GM19351 (cell line): ENCODE results near the gene PLA2G2C.

Experiments used
- ATAC-seq: cut with Tn5 transposase; IDR thresholded peaks from one replicate; pipeline ENCODE4 v1.9.1; 2021; ENCODE audit warnings: mild to moderate bottlenecking, moderate library complexity; ENCODE audit not compliant: unreplicated experiment

The PLA2G2C gene

GRCh38 chr1:20158358-20159070 is 27.8 kb downstream of the PLA2G2C start:
- no peak for ATAC-seq

GRCh38 chr1:20154301-20154831 is 32.0 kb downstream of the PLA2G2C start:
- ATAC-seq, result no peak

- ATAC-seq, result no peak
Measured at GRCh38 chr1:20153000-20153418, 33.3 kb downstream of the PLA2G2C start.

- no peak for ATAC-seq
Measured at GRCh38 chr1:20152599-20152930, 33.8 kb downstream of the PLA2G2C start.

GRCh38 chr1:20151906-20152598 is 34.3 kb downstream of the PLA2G2C start:
- peak; percentile 63 for ATAC-seq

GRCh38 chr1:20150969-20151368 is 35.3 kb downstream of the PLA2G2C start:
- ATAC-seq, result no peak

GRCh38 chr1:20150326-20150705 is 36.0 kb downstream of the PLA2G2C start:
- no peak for ATAC-seq

GRCh38 chr1:20149601-20150325 is 36.6 kb downstream of the PLA2G2C start:
- no peak for ATAC-seq

- ATAC-seq, result no peak
Measured at GRCh38 chr1:20148571-20149500, 37.5 kb downstream of the PLA2G2C start.

GRCh38 chr1:20147846-20148570 is 38.3 kb downstream of the PLA2G2C start:
- no peak for ATAC-seq

GRCh38 chr1:20143734-20144565 is 42.4 kb downstream of the PLA2G2C start:
- ATAC-seq, result no peak

- ATAC-seq, result no peak
Measured at GRCh38 chr1:20143318-20143717, 43.0 kb downstream of the PLA2G2C start.

- no peak for ATAC-seq
Measured at GRCh38 chr1:20142001-20142710, 44.2 kb downstream of the PLA2G2C start.

GRCh38 chr1:20141466-20141865 is 44.9 kb downstream of the PLA2G2C start:
- ATAC-seq, result no peak

- no peak for ATAC-seq
Measured at GRCh38 chr1:20141001-20141400, 45.3 kb downstream of the PLA2G2C start.

GRCh38 chr1:20139776-20140612 is 46.3 kb downstream of the PLA2G2C start:
- no peak for ATAC-seq

GRCh38 chr1:20138961-20139550 is 47.3 kb downstream of the PLA2G2C start, which contains the start of gene PLA2G2F:
PLA2G2F (plus strand) TSS chr1:20139323; CDS start chr1:20139428, 105 bp downstream.
- no peak for ATAC-seq
